GM21825 (cell line): ENCODE data around the gene KRT40.

Experiments
- ATAC-seq: cut with Tn5 transposase; IDR thresholded peaks from one replicate; pipeline ENCODE4 v1.9.1; 2021; ENCODE audit warnings: mild to moderate bottlenecking, moderate library complexity; ENCODE audit not compliant: unreplicated experiment

The KRT40 gene

DNA sequence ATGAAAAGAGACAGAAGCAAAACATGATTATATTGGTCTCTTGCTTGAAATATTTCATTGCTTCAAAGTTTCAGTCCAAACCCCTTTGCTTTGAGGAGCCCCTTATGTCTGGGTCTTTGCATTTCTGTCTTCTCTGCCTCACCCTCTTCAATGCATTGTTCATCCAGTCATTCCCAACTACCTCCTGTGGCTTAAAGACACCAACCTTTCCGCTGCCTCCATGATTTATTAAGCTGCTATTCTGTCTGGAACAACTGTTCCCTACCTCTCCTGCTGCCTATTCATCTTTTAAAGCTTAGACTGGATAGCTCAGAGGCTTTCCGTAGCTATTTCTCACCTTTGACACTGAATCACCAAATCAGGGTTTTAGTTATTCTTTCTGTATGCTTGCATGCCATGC is 13.2 kb upstream of the KRT40 start:
- ATAC-seq, result no peak

DNA sequence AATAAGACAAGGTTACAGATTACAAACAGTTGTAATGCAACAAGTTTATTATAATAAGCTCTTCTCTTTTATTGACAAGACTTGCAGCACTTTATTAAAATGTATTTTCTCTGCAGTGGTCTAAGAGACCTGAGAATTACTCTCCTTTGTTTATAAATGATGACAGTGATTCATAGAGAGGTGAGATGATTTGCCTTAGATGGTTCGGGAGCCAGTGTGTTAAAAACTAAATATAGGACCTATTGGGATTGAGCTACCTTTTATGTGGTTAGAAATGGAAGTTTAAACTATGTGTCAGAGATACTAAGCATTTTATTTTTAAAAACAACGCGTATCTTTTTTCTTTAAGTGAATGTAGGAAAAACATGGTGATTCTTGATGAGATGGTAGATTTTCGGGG is 12.7 kb upstream of the KRT40 start:
- no peak for ATAC-seq

DNA sequence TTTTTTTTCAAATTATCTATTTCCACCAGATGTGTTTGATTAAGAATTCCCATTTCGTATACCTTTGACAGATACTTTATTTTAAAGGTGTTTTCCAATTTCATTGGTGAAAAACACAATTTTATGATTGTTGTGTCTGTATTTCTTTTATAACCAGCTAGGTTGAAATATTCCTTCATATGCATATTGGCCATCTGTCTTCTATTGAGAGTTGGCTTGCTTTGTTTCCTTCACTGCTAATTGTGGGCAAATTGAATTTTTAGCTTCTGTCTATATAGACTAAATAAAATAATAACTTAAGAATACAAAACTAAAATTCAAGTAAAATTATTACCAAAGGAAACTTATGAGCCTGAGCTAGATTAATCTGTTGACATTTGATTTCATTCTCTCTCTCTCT is 11.0 kb upstream of the KRT40 start:
- no peak for ATAC-seq

DNA sequence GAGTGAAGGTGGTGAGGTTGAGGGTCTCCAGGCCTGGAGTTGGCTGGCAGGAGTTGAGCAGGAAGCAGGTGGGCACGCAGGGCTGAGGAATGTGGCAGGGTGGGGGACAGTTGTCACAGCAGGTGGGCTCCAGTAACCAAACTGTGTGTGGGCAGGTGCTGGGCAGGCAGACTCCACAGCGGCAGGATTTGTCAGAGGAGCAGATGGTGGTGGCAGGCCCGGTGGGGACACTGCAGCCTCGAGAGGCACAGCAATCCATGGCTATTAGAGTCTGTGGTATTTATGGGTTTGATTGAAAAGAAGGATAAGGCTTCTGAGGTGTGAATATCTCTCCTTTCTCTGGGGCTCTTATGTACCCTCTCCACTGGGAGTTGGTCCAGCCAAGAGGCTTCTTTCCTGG is 9.7 kb upstream of the KRT40 start, which contains the start of gene KRTAP3-3:
Gene KRTAP3-3, minus strand, starts transcription at position 326 of the 400 bp plus-strand sequence. Its CDS starts 67 bp downstream, at position 259.
- no peak for ATAC-seq

DNA sequence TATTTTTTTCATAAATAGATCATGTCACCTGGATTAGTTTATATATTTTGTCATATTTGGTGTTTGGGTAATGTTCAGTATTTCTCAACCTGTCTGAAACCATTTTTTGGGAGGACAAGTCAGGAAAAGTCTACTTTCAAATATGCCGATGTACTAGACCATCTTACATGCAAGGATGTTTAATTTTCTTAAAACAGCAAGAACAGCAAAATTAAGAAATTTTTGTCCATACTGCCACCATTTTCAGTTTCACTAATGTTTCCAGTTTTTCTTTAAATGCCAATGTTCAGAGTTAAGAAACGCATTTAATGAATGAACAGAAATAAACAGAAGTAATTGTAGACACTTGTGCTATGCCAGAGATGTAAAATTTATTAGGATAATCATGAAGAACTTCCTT is 9.0 kb upstream of the KRT40 start:
- ATAC-seq, result no peak

DNA sequence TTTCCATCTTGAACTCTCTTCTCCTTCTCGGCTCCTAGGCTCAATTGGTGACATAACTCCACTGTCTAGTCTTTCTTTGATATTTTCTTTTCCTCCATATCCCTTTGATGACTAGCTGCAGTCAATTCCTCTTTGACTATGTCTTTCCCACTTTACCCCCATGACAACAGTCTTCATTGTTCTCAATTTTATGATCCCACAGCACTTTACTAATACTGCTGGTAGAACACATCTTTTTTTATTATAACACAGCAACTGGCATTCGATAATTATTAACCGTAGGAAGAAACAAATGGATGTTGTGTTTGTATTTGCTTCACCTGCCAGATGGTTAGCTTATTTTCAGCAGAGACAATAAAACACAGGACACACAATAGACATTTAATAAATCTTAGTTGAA is 8.5 kb upstream of the KRT40 start:
- no peak for ATAC-seq

DNA sequence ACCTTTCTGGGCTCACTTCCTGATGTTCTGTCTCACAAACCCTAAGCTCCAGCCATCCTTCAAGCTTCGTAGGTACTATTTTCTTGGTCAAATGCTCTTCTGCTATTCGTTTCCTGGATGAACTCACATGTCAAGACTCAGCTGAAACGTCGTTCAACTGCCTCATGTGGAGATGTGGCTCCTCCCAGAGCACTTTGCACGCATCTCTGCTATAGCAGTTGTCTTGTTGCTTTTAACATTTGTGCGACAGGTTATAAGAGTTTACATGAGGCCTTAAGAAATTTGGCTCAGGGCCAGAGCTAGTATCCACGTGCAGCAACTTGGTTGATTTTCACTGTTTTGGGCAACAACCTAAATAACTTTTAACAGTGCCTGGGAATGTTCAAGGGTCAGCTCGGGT is 2.8 kb upstream of the KRT40 start:
- ATAC-seq, result no peak

DNA sequence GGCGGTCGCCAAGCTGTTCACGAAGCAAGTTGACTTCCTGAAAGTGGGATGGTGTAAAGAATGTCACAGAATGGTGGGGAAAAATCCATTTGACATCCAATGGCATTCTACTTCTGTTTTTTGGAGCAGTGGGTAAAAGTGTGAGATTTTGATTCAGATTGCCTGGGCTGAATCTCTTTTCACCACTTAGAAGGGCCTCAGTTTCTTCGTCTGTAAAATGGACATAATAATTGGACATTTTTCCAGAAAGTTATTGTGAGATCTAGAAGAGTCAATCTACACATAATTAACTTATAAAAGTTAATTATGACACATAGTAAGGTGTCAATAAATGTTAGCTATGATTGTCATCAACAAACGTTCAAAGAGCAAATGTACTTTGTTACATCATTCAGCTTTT is 3.0 kb downstream of the KRT40 start:
- ATAC-seq, result no peak

DNA sequence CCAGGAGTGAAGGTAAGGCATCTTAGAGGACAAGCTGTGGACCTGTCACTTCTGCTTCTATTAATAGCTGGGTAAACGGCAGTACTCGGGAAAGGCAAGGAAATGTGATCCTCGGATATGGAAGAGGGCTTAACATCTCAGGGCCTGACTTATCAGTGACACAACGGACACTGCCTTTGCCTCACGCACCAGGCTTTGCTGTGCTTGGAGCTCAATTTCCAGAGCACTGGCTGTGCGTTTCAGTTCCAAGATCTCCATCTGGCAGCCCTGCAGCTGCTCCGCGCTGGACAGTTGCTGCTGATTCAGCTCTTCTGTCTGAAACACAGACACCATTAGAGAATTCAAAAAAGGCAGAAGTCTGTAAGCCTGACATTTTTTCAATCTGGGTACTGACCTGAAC is 3.5 kb downstream of the KRT40 start:
- no peak for ATAC-seq

DNA sequence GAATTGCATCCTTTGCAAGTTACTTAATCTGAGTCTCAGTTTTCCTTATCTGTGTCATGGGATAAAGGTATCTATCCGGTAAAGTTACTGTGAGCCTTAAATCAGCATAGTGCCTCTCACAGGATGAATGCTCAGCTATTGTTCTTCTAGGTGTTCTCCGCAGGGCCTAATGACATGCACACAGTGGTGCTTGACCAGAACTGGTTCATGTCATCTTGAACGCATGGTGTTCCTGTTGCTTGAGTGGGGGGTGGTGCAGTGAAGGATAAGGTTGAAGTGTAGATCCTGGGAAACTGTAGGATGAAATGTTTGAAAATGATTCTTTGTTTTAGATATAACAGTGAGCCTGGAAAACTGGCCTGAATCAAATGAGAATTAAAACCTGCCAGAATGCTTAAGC is 4.0 kb downstream of the KRT40 start:
- ATAC-seq, result no peak

DNA sequence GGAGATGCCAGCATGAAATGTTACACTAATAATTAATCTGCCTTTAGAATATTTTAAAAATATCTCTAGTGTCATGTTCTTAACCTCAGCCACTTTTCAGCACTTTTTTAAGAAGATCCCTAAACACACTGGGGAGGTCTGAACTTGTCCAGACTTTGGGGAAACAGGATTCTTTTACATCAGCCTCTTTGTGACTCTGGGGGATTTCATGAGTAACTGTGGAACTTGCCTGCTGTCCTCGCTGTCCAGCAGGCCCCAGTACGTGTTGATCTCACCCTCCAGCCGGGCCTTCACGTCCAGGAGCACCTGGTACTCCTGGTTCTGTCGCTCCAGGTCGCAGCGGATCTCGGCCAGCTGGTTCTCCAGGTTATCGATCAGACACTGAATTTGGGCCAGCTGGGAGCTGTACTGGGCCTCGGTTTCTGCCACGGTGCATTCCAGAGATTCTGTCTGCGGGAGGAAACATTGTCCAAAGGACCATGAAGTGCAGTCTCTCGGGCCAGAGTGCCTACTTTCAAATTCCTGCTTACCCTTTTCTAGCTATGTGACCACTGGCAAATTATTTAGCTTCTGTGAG is 5.5 kb downstream of the KRT40 start:
- ATAC-seq, result no peak

DNA sequence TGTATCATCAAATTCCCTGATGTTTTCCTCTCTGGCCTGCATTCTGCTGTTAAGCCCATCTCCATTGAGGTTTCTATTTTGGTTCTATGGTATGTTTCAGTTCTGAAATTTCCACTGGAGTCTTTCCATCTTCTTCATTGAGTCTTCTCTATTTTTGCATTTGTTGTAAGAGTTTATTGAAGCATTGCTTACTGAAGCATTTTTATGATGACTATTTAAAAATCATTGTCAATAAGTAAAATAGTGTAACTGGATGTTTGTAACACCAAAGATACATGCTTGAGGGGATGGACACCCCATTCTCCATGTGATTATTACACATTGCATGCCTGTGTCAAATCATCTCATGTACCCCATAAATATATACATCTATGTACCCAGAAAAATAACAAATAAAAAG is 8.6 kb downstream of the KRT40 start:
- ATAC-seq, result no peak

DNA sequence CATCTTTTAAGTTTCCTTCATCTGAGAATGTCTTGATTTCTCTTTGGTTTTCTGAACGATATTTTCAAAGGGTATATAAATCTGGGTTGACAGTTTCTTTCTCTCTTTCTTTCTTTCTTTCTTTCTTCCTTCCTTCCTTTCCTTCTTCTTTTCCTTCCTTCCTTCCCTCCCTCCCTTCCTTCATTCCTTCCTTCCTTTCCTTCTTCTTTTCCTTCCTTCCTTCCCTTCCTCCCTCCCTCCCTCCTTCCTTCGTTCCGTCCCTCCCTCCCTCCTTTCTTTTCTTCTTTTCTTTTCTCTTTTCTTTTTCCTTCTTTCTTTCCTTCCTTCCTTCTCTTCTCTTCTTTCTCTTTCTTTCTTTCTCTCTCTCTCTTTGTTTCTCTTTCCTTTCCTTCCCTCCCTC is 9.8 kb downstream of the KRT40 start:
- ATAC-seq, result no peak

DNA sequence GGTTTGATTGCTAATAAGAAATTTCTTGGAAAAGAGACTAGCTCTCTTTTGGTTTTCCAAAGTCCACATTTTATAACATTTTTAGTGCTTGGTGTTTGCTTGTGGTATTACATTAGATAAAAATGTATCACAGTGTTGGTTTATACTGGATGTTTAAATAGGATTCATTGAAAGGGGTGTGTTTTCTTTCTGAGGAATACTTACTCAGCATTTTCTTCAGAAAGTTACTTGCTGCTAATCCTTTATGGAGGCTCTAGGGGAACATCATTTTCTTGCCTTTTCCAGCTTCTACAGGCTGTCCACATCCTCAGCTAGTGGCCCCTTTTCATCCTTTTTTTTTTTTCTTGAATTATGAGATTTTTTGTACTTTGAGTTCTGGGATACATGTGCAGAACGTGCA is 16.5 kb downstream of the KRT40 start:
- no peak for ATAC-seq

DNA sequence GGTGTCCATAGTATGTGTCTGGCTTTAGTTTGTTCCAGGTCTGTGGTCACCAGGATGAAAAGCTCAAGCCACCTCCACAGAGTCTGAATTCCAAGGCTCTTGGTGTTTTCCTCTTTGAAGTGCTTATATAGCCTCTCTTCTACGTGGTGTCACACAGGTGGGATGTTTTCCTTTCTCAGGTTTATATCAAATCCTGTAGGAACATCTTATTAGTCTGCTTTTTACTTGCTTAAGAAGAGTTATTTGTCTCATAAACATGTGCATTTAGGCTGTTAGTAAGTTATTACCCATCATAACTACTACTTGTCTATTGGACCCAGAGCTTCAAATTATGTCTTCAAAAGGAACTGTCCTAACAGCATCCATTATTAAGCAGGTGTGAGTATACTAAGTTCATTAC is 17.3 kb downstream of the KRT40 start, which contains the start of gene KRT39:
Gene KRT39, minus strand, starts transcription at position 101 of the 400 bp plus-strand sequence. Its CDS starts 92 bp downstream, at position 9.
- no peak for ATAC-seq

DNA sequence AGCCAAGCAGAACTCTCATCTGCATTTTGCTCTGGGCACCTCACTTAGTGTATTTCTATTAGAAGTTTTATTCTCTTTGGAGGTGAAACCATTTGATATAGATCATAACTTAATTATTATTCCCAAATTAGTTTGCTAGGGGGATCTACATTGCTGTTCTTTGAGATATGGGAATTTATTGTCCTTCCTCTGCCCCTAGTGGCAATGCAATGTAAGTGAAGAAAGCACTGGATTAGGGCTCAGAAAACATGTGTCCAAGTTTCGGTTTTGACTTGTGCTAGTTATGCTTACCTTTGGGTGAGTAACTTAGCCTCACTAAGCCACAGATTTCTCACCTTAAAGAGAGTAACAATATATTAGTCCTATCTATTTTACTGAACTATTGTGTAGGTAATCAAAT is 20.3 kb downstream of the KRT40 start:
- ATAC-seq, result no peak

DNA sequence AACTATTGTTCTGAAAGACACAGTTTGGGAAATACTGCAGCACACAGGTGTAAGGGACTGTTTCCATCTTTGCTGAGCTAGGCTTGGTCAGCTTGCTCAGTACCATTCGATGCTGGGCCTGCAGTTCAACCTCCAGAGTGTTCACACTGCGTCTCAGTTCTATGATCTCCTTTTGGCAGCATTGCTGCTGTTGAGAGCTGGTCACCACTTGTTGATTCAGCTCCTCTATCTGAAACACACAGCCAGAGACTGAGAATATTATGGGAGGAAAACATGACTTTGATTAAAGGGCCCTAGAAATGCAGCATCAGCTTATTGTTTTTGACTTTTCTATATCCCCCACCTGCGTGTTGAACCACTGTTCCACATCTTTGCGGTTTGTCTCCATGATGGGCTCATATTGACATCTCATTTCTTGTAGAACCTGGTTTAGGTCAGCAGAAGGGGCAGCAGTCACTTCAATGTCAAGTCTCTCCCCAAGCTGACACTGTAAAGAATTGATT is 22.0 kb downstream of the KRT40 start:
- no peak for ATAC-seq

DNA sequence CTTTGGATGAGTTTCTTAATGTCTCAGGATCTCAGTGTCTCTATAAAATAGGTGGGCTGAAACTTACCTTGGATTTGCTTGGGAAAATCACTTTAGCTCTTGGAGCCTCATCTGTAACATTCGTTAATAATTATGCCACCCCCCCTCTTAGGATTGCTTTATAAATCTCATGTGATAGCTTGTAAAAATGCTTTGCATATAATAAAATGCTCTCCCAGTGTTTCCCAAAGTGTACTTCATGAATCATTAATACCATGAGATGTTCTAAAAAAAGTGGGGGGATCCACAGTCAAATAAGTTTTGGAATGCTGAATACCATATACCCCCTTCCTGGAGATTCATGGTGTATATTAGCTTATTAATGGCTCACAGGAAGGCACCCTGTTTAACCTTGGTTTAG is 22.5 kb downstream of the KRT40 start:
- no peak for ATAC-seq

DNA sequence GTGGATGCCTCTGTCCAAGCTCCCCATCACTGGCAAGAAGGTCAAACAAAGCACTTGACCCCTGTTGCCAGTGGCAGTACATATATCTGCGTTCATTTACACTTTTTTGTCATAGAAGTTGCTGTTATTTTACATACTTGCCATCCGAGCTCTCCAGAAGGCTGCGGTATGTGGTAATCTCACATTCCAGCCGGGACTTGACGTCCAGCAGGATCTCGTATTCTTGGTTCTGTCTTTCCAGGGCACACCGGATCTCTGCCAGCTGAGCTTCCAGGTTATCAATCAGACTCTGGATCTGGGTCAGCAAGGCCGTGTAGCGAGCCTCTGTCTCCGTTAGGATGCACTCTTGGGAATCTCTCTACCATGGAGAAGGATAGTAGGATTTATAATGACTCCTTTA is 24.0 kb downstream of the KRT40 start:
- ATAC-seq, result no peak

DNA sequence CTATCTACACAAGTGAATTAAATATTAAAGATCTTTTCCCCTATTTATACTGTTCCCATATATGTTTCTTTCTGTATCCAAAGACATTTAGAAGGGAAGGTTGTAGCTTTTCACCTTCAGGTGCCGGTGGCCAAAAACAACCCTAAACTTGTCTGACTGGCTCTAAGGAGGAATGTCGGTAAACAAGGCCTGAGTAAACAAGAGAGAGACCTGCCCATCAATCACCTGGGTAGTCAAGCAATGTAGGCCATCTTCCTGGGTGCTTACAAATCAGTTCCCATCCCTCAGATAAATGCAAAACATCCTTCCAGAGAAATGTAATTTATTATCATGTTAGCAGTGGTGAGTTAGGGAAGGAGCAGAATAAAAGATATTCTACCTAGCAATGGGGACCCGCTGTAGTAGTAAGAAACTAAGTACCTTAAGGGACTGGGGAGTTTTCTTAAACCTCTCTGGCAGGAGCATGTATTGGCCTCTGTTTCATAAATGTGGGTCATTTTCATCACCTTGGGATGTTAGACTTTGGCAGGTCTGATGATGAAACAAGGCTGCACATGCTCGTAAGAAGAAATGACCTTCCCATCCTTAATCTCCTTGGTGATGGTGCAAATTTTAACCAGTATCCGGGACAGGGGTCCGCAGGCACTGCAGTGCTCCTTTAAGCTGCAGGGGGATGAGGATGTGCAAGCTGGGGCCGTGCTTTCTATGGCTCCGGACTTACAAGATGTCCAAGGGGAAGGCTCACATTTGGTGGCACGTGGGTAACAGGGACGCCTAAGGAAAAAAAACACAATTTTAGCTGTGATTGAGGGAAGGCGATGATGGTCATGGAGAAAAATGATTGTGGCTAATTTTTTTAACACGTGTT is 25.8 kb downstream of the KRT40 start:
- ATAC-seq, result no peak

DNA sequence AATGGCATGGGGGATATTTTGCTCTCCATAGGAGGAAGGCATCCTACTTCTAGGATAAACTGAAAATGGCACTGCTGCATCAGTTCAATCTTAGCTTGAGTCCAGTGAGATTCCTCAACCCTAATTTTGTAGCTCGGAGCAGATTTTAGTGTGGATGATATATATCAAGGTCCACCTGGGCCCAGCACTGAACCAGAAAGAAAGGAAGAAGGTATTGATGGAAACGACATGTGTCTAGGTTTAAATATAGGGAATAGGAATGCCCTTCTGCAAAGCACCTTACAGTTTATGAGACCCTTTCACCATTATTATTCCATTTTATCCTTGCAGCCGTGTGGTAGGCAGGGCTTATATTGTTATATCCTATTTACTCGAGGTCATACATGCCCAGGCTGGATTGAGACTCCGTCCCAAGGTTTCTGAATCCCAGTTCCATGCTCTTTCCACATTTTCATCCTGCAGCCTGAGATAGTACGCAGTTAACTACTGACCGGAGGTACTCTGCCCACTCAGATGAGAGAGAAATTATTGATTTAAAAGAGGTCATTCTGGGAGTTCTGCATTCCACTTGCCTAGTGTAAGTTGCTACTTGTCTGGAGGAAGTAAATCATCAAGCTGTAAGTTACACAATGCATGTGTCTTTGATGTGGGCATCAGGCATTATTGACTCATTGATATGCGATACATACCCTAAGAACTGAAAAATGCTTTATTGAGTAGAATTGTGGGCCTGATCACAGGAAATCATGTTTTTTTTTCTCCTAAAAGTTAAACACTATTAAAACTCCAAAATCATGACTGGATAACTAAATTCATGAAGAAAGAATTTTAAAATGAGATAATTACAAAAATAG is 27.5 kb downstream of the KRT40 start:
- no peak for ATAC-seq
